Measurements from ENCODE around the gene WFIKKN1. TPM values are rescaled to one million over a fixed set of nuclear protein-coding genes. Genes with fewer than 3 reads are reported as not detected.

The WFIKKN1 gene
- total RNA-seq, 1 experiment from 2014 or later = 12.3 TPM

- H3K9me3 Mint-ChIP-seq = peaks cover 12% of the 10 kb centered on the region
- H3K27ac Mint-ChIP-seq = peak overlapping the region; percentile 85
- ChIA-PET POLR2A (no interaction called here), CTCF (interaction anchor here (0.7 to 1.7 kb wide), 4 partner anchors 15 to 234 kb away, joined by 3 to 6 read pairs (median 4); no protein-coding TSS in a partner anchor)
- DNase-seq (ENCODE audit: low spot score) (no peak), ATAC-seq (no peak)
- H3K36me3 Mint-ChIP-seq = peaks cover 17% of the 10 kb centered on the region
- H3K4me1 Mint-ChIP-seq = peaks cover 8% of the 10 kb centered on the region
- no peak for TF ChIP-seq STAT6 (CRISPR knock-in tag; conservative IDR thresholded peaks at IDR 0.05; ENCODE audit: low read depth)
- TF ChIP-seq GTF2I (CRISPR knock-in tag; conservative IDR thresholded peaks at IDR 0.05) = no peak
- no peak for TF ChIP-seq TCF7 (CRISPR knock-in tag; IDR thresholded peaks at IDR 0.05; ENCODE audit: low read depth)
- TF ChIP-seq TEAD1 (CRISPR knock-in tag; IDR thresholded peaks at IDR 0.05) = no peak
- TF ChIP-seq E2F4 (CRISPR knock-in tag; IDR thresholded peaks at IDR 0.05; ENCODE audit: borderline replicate concordance, low read depth) = no peak
- TF ChIP-seq FOXK1 (CRISPR knock-in tag; IDR thresholded peaks at IDR 0.05) = no peak
- TF ChIP-seq, protein P1, sequence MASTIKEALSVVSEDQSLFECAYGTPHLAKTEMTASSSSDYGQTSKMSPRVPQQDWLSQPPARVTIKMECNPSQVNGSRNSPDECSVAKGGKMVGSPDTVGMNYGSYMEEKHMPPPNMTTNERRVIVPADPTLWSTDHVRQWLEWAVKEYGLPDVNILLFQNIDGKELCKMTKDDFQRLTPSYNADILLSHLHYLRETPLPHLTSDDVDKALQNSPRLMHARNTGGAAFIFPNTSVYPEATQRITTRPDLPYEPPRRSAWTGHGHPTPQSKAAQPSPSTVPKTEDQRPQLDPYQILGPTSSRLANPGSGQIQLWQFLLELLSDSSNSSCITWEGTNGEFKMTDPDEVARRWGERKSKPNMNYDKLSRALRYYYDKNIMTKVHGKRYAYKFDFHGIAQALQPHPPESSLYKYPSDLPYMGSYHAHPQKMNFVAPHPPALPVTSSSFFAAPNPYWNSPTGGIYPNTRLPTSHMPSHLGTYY (CRISPR knock-in tag; IDR thresholded peaks at IDR 0.05) = no peak
- TF ChIP-seq ARID4B (CRISPR knock-in tag; IDR thresholded peaks at IDR 0.05; ENCODE audit: borderline replicate concordance) = no peak
- TF ChIP-seq CBFB (CRISPR knock-in tag; IDR thresholded peaks at IDR 0.05; ENCODE audit: low read depth) = no peak
- TF ChIP-seq MXD4 (CRISPR knock-in tag; IDR thresholded peaks at IDR 0.05; ENCODE audit: borderline replicate concordance) = no peak
- TF ChIP-seq ZNF219 (CRISPR knock-in tag; IDR thresholded peaks at IDR 0.05; ENCODE audit: borderline replicate concordance) = no peak
- TF ChIP-seq AFF4 (CRISPR knock-in tag; IDR thresholded peaks at IDR 0.05; ENCODE audit: borderline replicate concordance) = no peak
- TF ChIP-seq NFYB (CRISPR knock-in tag; conservative IDR thresholded peaks at IDR 0.05; ENCODE audit: low read depth) = no peak
- no peak for TF ChIP-seq FOXJ3 (CRISPR knock-in tag; IDR thresholded peaks at IDR 0.05; ENCODE audit: borderline replicate concordance)
- no peaks in the 10 kb centered on the region for H3K27me3 Mint-ChIP-seq (ENCODE audit: low read depth)
- H3K4me3 Mint-ChIP-seq = no peak overlapping the region
Measured at GRCh38 chr16:608019-608418, 22.8 kb upstream of the WFIKKN1 start.
